K562 (cell line): ENCODE results near the gene KMT2E. TPM values are rescaled to one million over a fixed set of nuclear protein-coding genes. Genes with fewer than 3 reads are reported as not detected.

ENCODE experiments used
- ELK1 ChIP-seq: sonication (generic); formaldehyde crosslinking; IDR thresholded peaks from 2 replicates; pipeline ENCODE4 v1.8.1; 2022; ENCODE audit warnings: missing genetic modification reagents
- MXD1 ChIP-seq: fragments of 250-450 bp; sonication (Bioruptor Pico); IDR thresholded peaks from 2 replicates; pipeline ENCODE4 v1.8.0; 2021; ENCODE audit warnings: borderline replicate concordance, mild to moderate bottlenecking, moderate library complexity; ENCODE audit not compliant: poor library complexity, severe bottlenecking
- NR2F6 ChIP-seq: fragments of 450-650 bp; formaldehyde crosslinking; IDR thresholded peaks from 2 replicates; pipeline ENCODE4 v1.4.0; 2020; ENCODE audit warnings: mild to moderate bottlenecking
- PBX2 ChIP-seq, 2 experiments: IDR thresholded peaks in 1 of 2; conservative IDR thresholded peaks in 1 of 2; 2 replicates each; pipeline ENCODE4 v1.6.1; 2016; ENCODE audit warnings: low read depth in 2 of 2, mild to moderate bottlenecking in 1 of 2, missing compliant biosample characterization in 1 of 2, missing genetic modification characterization in 1 of 2, moderate library complexity in 1 of 2
- SMARCB1 ChIP-seq: IDR thresholded peaks from 2 replicates; pipeline ENCODE4 v1.6.1; 2011; ENCODE audit warnings: improper control_type of control experiment, low read depth; ENCODE audit not compliant: insufficient read length
- STAT6 ChIP-seq: sonication (generic); formaldehyde crosslinking; IDR thresholded peaks from 2 replicates; pipeline ENCODE4 v1.8.1; 2023; ENCODE audit warnings: mild to moderate bottlenecking, missing genetic modification reagents
- TAL1 ChIP-seq: fragments of 450-650 bp; IDR thresholded peaks from 2 replicates; pipeline ENCODE4 v1.6.1; 2016; ENCODE audit warnings: mild to moderate bottlenecking
- ZBTB5 ChIP-seq: fragments of 450-650 bp; IDR thresholded peaks from 2 replicates; pipeline ENCODE4 v1.6.1; 2017; ENCODE audit warnings: antibody characterized with exemption
- polyA plus RNA-seq, 8 experiments: library from polyadenylated mRNA; depleted of rRNA in 4 of 8; stranded (reverse) in 5 of 8; unstranded in 3 of 8; fragments of >200 nt; fragmentation: Nextera tagmentation in 2 of 8; fragmentation: Illumina TruSeq in 1 of 8; extraction: Ambion mirVana in 2 of 8; extraction: Trizol in 1 of 8; gene quantifications; 2 replicates each; pipeline versions ENCODE4 v1.2.1 to v1.2.3, GENCODE V29; 2011 to 2014; ENCODE audit warnings: inconsistent platforms in 1 of 8, missing spikeins in 1 of 8
- total RNA-seq, 7 experiments: library from RNA; depleted of rRNA in 6 of 7; stranded (reverse); fragments of >200 nt in 6 of 7; fragmentation: Illumina TruSeq in 2 of 7; extraction: Trizol in 2 of 7; gene quantifications; 2 replicates each; pipeline versions ENCODE4 v1.2.1 to v1.2.3, GENCODE V29; 2011 to 2021; ENCODE audit warnings: low replicate concordance in 1 of 7

Gene KMT2E
- total and polyA plus RNA-seq, 9 of the 15 experiments (the other 6 are each of a cell fraction or from before 2014, with no cell fraction given): 8.9 to 55.3 (median 38.1) TPM

- TF ChIP-seq ELK1 (no peak), PBX2 (CRISPR knock-in tag; IDR thresholded peaks at IDR 0.05; ENCODE audit: low read depth) (no peak), PBX2 (tag; conservative IDR thresholded peaks at IDR 0.05; ENCODE audit: low read depth) (peak; percentile 52), SMARCB1 (no peak), ZBTB5 (no peak), STAT6 (CRISPR knock-in tag) (no peak), NR2F6 (CRISPR knock-in tag) (no peak), TAL1 (no peak), MXD1 (CRISPR knock-in tag) (no peak)
Measured at GRCh38 chr7:105133986-105134655, 120.1 kb downstream of the KMT2E start (continued).
